GM18907 (cell line): ENCODE results near the gene FAM81A.
"Not testable (repeated sequence)": the region's sequence is repeated elsewhere in the genome, so short reads cannot be mapped to it uniquely, and the experiment has no call there.

Experiments used
- ATAC-seq: cut with Tn5 transposase; IDR thresholded peaks from one replicate; pipeline ENCODE4 v1.9.1; 2021; ENCODE audit warnings: mild to moderate bottlenecking, moderate library complexity; ENCODE audit not compliant: unreplicated experiment

FAM81A gene

GRCh38 chr15:59473226-59473625 lies 35.2 kb downstream of the FAM81A start:
- no peak for ATAC-seq

- ATAC-seq = not testable (repeated sequence)
Measured at GRCh38 chr15:59475161-59475560, 37.2 kb downstream of the FAM81A start.

- ATAC-seq = no peak
Measured at GRCh38 chr15:59484399-59484798, 46.4 kb downstream of the FAM81A start.

GRCh38 chr15:59485036-59485435 lies 47.0 kb downstream of the FAM81A start:
- ATAC-seq = no peak

- ATAC-seq = not testable (repeated sequence)
Measured at GRCh38 chr15:59489485-59489884, 51.5 kb downstream of the FAM81A start.

- ATAC-seq = no peak
Measured at GRCh38 chr15:59491062-59491461, 53.1 kb downstream of the FAM81A start.

GRCh38 chr15:59492389-59493377 lies 54.7 kb downstream of the FAM81A start:
- ATAC-seq = no peak

GRCh38 chr15:59501597-59501996 lies 63.6 kb downstream of the FAM81A start:
- no peak for ATAC-seq

GRCh38 chr15:59515190-59515589 lies 77.2 kb downstream of the FAM81A start:
- no peak for ATAC-seq

GRCh38 chr15:59516655-59517461 lies 78.9 kb downstream of the FAM81A start:
- peak; percentile 53 for ATAC-seq

- no peak for ATAC-seq
Measured at GRCh38 chr15:59519329-59519728, 81.3 kb downstream of the FAM81A start.

GRCh38 chr15:59521443-59521842 lies 83.5 kb downstream of the FAM81A start:
- no peak for ATAC-seq

GRCh38 chr15:59522988-59523461 lies 85.0 kb downstream of the FAM81A start:
- no peak for ATAC-seq

- ATAC-seq = no peak
Measured at GRCh38 chr15:59523702-59524101, 85.7 kb downstream of the FAM81A start.

GRCh38 chr15:59524331-59524731 lies 86.3 kb downstream of the FAM81A start:
- no peak for ATAC-seq

- ATAC-seq = not testable (repeated sequence)
Measured at GRCh38 chr15:59526466-59526865, 88.5 kb downstream of the FAM81A start.

GRCh38 chr15:59528429-59528828 lies 90.4 kb downstream of the FAM81A start:
- no peak for ATAC-seq

GRCh38 chr15:59528961-59529402 lies 91.0 kb downstream of the FAM81A start:
- ATAC-seq = peak; percentile 62

- no peak for ATAC-seq
Measured at GRCh38 chr15:59531066-59531675, 93.2 kb downstream of the FAM81A start.

GRCh38 chr15:59532770-59533379 lies 94.9 kb downstream of the FAM81A start:
- ATAC-seq = no peak

GRCh38 chr15:59536553-59536952 lies 98.6 kb downstream of the FAM81A start:
- ATAC-seq = no peak
